ENCODE results near the gene NTNG2. TPM values are rescaled to one million over a fixed set of nuclear protein-coding genes. Genes with fewer than 3 reads are reported as not detected.

The NTNG2 gene
- polyA plus RNA-seq, 1 donor, result 0.18 TPM

- DNase-seq, result peak; percentile 67
Observed at GRCh38 chr9:132235894-132236661, 74.2 kb downstream of the NTNG2 start.

GRCh38 chr9:132236662-132237311 lies 74.9 kb downstream of the NTNG2 start:
- DNase-seq, result no peak

- no peak for DNase-seq
Observed at GRCh38 chr9:132237481-132237880, 75.6 kb downstream of the NTNG2 start.

GRCh38 chr9:132238026-132238972 lies 76.4 kb downstream of the NTNG2 start:
- DNase-seq, result no peak

- no peak for DNase-seq
Observed at GRCh38 chr9:132238992-132239391, 77.1 kb downstream of the NTNG2 start.

- no peak for DNase-seq
Observed at GRCh38 chr9:132239518-132239917, 77.7 kb downstream of the NTNG2 start.

GRCh38 chr9:132239999-132240840 lies 78.4 kb downstream of the NTNG2 start:
- DNase-seq, result no peak

GRCh38 chr9:132240841-132241482 lies 79.1 kb downstream of the NTNG2 start:
- DNase-seq, result peak; percentile 81

GRCh38 chr9:132241483-132241839 lies 79.6 kb downstream of the NTNG2 start:
- DNase-seq, result no peak

- peak; percentile 20 for DNase-seq
Observed at GRCh38 chr9:132241840-132242620, 80.2 kb downstream of the NTNG2 start.

- no peak for DNase-seq
Observed at GRCh38 chr9:132242621-132243155, 80.8 kb downstream of the NTNG2 start.

GRCh38 chr9:132243156-132244074 lies 81.6 kb downstream of the NTNG2 start:
- DNase-seq, result no peak

- DNase-seq, result no peak
Observed at GRCh38 chr9:132244582-132245455, 83.0 kb downstream of the NTNG2 start.

GRCh38 chr9:132245465-132245864 lies 83.6 kb downstream of the NTNG2 start:
- DNase-seq, result no peak

GRCh38 chr9:132247942-132248341 lies 86.1 kb downstream of the NTNG2 start:
- no peak for DNase-seq

GRCh38 chr9:132249123-132249522 lies 87.3 kb downstream of the NTNG2 start:
- no peak for DNase-seq

GRCh38 chr9:132249690-132250089 lies 87.8 kb downstream of the NTNG2 start:
- no peak for DNase-seq
